ENCODE data around the gene FAM89A. TPM values are rescaled to one million over a fixed set of nuclear protein-coding genes. Genes with fewer than 3 reads are reported as not detected.

Gene FAM89A
- total and polyA plus RNA-seq, 9 of the 15 experiments (the other 6 are each of a cell fraction or from before 2014, with no cell fraction given): 8.7 to 66.2 (median 43.3) TPM

GRCh38 chr1:231084353-231084752 is 44.3 kb upstream of the FAM89A start:
- H3K9ac ChIP-seq (ENCODE audit: insufficient read depth in 1 of 2, low read depth in 2 of 2, low read length in 2 of 2): no peak overlapping the region
- H3K4me2 ChIP-seq (ENCODE audit: insufficient read depth, low read length): no peak overlapping the region
- no peaks in the 10 kb centered on the region for H4K20me1 ChIP-seq (replicated peaks; ENCODE audit: control insufficient read depth, insufficient read depth, low read length)
- H3K9me1 ChIP-seq (ENCODE audit: control insufficient read depth, insufficient read depth, low read length): no peaks in the 10 kb centered on the region
- no peak overlapping the region for H3K27ac ChIP-seq (ENCODE audit: extremely low read depth, low read depth, low read length)
- no peaks in the 10 kb centered on the region for H3K9me3 ChIP-seq (replicated peaks; ENCODE audit: control insufficient read depth, insufficient read depth, low read depth, low read length)
- H2AFZ ChIP-seq (ENCODE audit: low read depth, low read length): no peak overlapping the region
- DNase-seq (ENCODE audit: extremely low read depth in 1 of 4, low spot score in 3 of 4) (no peak), FAIRE-seq (no peak), ATAC-seq (no peak)
- POLR2A ChIA-PET: interaction anchor here (0.6 to 1.5 kb wide), 6 partner anchors 10 to 139 kb away, joined by 3 to 6 read pairs (median 3); no protein-coding TSS in a partner anchor
- no TSS peak for BruUV-seq (replicated peaks)
- WGBS (ENCODE audit: insufficient coverage, low coverage, missing lambda C conversion rate): 22% methylated on average over 5 of the region's 5 CpGs
- H3K27me3 ChIP-seq (ENCODE audit: control insufficient read depth in 2 of 2, insufficient read depth in 2 of 2, low read length in 2 of 2): no peaks in the 10 kb centered on the region; a peak in 1 of 5 replicates
- no peaks in the 10 kb centered on the region; a peak in 2 of 5 replicates for H3K4me1 ChIP-seq (replicated peaks in 1 of 2; ENCODE audit: control insufficient read depth in 2 of 2, insufficient read depth in 2 of 2, low read length in 2 of 2)
- intact Hi-C loops (cut with micrococcal nuclease): no loop called here
- in situ Hi-C loops (cut with MboI): no loop called here
- TF ChIP-seq ATF2 (CRISPR knock-in tag; IDR thresholded peaks at IDR 0.05): no peak
- TF ChIP-seq NBN (IDR thresholded peaks at IDR 0.05; ENCODE audit: low read depth): no peak
- TF ChIP-seq ZNF23 (CRISPR knock-in tag; IDR thresholded peaks at IDR 0.05): no peak
- TF ChIP-seq ILK (tag; IDR thresholded peaks at IDR 0.05; ENCODE audit: borderline replicate concordance, low read depth): no peak
- CTCF ChIA-PET (ENCODE audit: low intra/inter-chr PET ratio): no interaction called here
- H3K36me3 ChIP-seq (ENCODE audit: control insufficient read depth, insufficient read depth, low read length): no peaks in the 10 kb centered on the region
- H3K79me2 ChIP-seq (ENCODE audit: control insufficient read depth, insufficient read depth, low read length): no peaks in the 10 kb centered on the region
- H3K4me3 ChIP-seq: no peak overlapping the region

Data from K562 (cell line).